Umbilical cord (tissue), 2 donors: Measurements from ENCODE around the gene PLA2G10. TPM values are rescaled to one million over a fixed set of nuclear protein-coding genes. Genes with fewer than 3 reads are reported as not detected.
"Not testable (repeated sequence)": the region's sequence is repeated elsewhere in the genome, so short reads cannot be mapped to it uniquely, and the experiment has no call there.

ENCODE experiments used
- DNase-seq: peaks from one replicate; pipeline ENCODE4 v3.0.0-alpha.2; 2015; ENCODE audit warnings: low spot score
- total RNA-seq: library from RNA; depleted of rRNA; stranded (reverse); fragments of >200 nt; gene quantifications from one replicate; pipeline ENCODE4 v1.2.3, GENCODE V29; 2014; ENCODE audit warnings: low replicate concordance; ENCODE audit not compliant: insufficient read depth

The PLA2G10 gene
- total RNA-seq, 1 donor from 2014 or later, result not detected

DNA sequence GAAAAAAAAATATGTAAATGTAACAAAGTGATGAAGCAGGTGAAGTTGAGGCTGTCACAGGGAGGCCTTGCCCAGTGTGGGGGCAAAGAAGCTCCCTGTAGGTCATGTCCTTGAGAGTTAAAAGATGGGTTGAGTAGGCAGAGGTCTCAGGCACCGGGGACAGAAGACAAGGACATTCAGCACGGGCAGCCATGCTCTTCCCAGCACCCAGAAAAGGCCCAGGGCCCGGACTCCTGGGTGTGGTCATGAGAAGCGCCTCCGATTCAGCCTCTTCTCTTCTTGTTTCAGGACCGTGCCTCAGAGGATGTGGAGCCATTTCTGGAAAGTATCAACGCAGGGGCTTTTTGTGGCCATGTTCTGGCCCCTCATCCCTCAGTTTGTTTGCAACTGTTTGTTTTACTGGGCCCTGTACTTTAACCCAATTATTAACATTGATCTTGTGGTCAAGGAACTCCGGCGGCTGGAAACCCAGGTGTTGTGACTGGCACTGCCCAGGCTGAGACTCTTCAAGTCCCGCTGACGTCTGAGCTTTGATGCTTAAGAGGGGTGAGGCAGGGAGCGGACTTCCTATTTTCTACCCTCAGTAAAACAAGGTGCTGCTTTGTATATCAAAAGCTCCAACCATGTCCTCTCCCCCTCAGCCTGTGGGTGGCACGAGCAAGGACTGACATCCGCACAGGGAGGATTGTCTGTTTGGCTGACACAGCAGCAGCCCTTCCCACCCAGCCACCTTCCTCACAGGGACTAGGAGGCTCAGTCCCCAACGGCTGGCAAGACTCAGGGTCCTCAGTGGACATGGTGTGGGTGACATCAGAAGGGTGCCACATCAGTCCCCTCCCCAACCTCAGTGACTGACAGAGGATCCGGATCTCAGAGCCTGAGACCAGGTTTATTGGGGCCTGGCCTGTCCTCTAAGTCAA, 26.5 kb downstream of the PLA2G10 start:
- DNase-seq, result no peak

DNA sequence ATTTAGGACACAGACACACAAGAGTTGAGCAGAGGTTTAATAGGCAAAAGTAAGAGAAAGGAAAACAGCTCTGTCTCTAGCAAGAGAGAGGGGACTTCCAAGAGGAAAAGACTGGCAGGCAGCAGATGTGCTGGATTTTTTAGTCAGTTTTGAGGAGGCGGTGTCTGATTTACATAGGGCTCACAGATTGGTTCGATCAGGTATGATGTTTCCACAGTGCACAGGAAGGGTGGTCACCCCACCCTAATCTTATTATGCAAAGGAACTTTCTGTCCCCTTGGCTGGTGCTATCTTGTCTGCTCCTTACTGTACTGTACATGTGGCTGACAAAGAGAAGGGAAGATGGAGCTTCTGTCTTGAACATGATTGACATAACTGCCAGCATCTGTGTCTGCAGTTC, 36.0 kb downstream of the PLA2G10 start:
- no peak for DNase-seq

DNA sequence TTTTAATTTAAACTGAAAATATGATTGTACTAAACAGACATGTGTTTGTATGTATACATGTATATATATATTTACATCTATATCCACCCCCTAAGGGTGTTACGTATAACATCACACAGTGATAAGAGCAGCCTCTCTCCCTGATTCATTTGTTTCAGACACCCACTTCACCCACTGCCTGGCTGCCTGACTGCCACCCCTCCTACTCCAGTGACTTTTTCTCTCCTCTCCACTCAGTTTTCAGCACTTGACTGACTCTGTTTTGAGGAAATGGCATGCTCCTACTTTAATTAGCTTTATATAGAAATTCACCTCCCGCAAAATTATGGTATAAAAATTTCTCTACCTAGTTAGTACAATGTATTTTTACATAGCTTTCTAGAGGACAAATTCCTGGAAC, 41.4 kb downstream of the PLA2G10 start:
- no peak for DNase-seq

GRCh38 chr16:14650629-14651028, 43.5 kb downstream of the PLA2G10 start:
- no peak for DNase-seq

DNA sequence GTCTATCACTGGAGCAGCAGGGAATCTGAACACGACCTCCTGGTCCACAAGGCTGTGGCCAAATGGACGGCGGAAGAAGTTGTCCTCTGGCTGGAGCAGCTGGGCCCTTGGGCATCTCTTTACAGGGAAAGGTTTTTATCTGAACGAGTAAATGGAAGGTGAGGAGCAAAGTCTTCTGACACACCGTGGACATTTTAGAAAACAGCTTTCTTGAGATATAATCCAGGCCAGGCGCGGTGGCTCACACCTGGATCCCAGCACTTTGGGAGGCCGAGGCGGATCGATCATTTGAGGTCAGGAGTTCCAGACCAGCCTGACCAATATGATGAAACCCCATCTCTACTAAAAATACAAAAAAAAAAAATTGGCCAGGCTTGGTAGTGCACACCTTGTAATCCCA, 44.3 kb downstream of the PLA2G10 start:
- no peak for DNase-seq

- DNase-seq, result no peak
Measured at GRCh38 chr16:14641926-14642325, 52.2 kb downstream of the PLA2G10 start.

DNA sequence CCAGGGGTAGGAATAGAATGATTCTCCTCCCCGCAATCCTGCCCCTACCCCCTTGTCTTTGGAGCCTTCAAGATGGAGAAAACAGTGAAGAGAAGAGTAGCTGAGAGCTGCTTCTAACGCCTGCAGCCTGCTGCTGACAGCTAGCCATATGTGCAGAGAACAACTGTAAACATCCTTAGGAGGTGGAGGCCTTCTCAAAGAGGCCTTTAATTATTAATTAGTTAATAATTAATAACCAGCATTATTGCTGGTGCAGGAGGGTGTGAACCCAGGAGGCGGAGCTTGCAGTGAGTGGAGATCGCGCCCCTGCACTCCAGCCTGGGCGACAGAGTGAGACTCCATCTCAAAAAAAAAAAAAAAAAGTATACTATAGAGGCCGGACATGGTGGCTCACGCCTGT, 52.9 kb downstream of the PLA2G10 start:
- DNase-seq, result no peak

GRCh38 chr16:14640538-14640937, 53.6 kb downstream of the PLA2G10 start:
- DNase-seq, result no peak

DNA sequence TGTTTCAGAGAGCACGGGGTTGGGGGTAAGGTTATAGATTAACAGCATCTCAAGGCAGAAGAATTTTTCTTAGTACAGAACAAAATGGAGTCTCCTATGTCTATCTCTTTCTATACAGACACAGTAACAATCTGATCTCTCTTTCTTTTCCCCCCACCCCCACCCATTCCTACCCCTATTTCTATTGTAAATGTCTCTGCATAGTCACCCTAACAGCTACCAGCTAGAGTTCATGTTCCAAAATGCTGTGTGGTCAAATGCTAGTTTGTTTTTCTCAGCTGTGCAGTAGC, 57.2 kb downstream of the PLA2G10 start:
- not testable (repeated sequence) for DNase-seq

DNA sequence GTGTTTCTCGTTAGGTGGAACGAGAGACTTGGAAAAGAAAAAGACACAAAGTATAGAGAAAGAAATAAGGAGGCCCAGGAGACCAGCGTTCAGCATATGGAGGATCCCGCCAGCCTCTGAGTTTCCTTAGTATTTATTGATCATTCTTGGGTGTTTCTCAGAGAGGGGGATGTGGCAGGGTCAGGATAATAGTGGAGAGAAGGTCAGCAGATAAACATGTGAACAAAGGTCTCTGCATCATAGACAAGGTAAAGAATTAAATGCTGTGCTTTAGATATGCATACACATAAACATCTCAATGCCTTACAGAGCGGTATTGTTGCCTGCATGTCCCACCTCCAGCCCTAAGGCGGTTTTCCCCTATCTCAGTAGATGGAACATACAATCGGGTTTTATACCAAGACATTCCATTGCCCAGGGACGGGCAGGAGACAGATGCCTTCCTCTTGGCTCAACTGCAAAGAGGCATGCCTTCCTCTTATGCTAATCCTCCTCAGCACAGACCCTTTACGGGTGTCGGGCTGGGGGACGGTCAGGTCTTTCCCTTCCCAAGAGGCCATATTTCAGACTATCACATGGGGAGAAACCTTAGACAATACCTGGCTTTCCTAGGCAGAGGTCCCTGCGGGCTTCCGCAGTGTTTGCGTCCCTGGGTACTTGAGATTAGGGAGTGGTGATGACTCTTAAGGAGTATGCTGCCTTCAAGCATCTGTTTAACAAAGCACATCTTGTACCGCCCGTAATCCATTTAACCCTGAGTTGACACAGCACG, 57.7 kb downstream of the PLA2G10 start:
- not testable (repeated sequence) for DNase-seq

DNA sequence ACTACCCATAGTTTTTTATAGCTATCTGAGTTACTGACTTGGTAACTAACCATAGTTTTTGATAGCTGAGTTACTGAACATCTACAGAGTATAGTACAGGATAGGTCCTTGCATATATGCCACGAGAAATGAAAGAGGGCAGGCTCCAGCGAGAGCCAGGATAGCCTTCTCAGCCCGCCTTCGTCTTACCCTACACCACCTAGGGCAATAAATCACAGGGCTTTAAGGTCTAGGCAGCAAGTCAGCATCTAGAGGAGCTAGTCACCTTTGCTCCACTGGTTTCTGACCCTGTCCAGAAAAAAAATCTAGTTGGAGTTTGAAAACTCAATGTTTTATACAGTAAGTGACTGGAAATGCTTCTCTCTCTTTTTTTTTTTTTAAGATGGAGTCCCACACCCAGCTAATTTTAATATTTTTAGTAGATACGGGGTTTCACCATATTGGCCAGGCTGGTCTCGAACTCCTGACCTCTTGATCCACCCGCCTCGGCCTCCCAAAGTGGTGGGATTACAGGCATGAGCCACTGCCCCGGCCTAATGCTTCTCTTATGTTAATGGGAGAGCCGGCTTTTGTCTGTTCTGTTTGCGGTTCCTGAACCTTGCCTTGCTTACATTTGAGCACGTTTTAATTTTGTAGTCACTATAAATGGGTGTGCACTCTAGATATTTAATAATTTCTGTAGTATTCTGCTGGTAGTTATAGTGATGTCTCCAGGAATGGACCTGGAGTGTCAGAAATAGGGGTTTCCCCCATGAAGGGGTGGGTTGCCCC, 58.5 kb downstream of the PLA2G10 start:
- no peak for DNase-seq

GRCh38 chr16:14634389-14634725, 59.8 kb downstream of the PLA2G10 start:
- no peak for DNase-seq

DNA sequence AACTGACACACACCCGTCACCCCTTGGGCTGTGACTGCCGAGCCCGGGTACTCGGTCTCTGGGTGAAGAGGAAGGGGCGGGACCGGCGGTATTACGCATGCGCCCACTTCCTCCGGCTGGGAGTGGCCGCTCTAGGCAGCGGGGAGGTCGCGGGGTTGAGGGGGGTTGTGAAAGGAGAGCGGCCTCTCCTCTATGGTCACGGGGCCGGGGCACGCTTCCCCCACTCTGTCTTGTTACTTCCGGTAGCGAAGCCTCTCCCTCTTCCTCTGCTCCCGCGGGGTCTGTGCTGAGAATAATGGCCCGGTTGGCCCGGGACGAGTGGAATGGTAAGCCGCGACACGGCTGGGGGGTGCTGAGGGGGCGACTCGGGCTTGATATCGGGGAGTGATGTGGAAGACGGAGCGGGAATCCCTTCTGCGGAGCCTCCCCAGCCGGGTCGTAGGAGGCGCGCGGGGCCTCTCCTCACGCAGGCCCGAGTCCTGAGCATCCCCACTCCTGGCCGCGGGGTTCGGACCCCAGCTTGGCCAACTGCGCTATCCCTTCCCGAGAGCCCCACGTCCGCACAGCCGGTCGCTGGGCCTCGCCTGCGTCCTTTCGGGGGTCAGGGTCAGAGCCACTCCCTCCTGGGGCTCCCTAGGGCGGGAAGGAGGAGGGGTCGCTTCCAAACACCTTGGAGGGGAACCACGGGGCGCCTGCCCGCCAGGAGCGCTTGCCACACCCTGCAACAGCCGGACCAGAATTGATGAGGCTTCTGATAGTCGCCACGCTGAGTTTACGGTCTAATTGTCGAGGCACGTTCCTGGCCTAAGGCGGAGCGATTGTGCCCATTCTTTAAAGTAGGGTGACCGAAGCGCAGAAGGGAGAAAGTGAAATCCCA, 61.2 kb downstream of the PLA2G10 start, which contains the start of gene BFAR:
Gene BFAR (plus strand): TSS at position 259 of the 877 bp plus-strand sequence. CDS start 11,396 bp downstream, outside the sequence.
- DNase-seq, result peak; percentile 99

GRCh38 chr16:14630620-14631330, 63.3 kb downstream of the PLA2G10 start:
- peak; percentile 2 for DNase-seq

DNA sequence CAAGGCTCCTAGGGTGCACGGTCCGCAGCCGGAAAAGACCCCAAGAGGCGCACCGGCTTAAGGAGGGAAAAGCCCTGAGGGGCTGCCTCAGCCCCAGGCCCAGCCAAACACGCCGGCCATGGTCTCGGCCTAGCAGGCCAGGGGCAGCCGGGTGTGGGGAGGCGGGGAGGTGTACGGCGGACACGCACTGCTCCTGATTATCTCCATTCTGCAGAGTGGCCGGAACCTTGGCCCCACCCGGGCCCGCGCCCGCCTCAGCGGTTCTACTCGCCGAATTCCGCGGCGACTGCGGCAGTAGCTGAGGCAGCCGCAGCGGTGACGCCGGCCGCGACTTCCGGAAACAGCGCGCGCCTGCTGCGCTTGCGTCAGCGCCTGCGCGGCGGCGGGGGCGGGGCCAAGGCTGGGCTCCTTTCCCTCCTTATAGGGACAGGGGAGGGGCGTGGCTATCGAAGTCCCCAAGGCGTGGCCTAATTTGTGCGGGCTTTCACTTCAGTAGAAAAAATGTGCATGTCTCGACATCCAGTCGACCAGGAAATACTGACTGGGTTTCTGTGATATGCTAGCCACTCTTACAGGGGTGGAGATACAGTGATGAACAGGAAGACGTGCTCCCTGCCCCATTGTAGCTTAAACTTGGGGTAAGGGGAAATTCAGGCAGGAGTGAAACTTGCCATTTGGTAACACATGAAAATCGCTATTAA, 64.0 kb downstream of the PLA2G10 start, which contains the start of gene PARN:
Gene PARN (minus strand): TSS at position 342 of the 701 bp plus-strand sequence. CDS start 135 bp downstream, at position 207.
- DNase-seq, result peak; percentile 97

DNA sequence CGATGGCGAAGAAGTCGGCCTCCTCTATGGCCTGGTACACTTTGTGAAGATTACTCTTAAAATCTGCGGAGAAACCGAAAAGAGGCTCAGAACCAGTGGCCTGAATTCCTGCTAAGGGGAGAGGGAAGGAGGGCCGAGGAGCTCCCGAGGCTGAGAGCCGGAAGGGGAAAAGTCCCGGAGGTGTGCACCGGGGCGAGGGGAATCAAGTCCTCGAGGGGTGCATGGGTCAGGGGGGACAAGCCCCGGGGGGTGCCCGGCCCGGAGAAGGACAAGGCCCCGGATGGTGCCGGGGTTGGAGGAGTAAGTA, 64.5 kb downstream of the PLA2G10 start:
- peak; percentile 8 for DNase-seq

DNA sequence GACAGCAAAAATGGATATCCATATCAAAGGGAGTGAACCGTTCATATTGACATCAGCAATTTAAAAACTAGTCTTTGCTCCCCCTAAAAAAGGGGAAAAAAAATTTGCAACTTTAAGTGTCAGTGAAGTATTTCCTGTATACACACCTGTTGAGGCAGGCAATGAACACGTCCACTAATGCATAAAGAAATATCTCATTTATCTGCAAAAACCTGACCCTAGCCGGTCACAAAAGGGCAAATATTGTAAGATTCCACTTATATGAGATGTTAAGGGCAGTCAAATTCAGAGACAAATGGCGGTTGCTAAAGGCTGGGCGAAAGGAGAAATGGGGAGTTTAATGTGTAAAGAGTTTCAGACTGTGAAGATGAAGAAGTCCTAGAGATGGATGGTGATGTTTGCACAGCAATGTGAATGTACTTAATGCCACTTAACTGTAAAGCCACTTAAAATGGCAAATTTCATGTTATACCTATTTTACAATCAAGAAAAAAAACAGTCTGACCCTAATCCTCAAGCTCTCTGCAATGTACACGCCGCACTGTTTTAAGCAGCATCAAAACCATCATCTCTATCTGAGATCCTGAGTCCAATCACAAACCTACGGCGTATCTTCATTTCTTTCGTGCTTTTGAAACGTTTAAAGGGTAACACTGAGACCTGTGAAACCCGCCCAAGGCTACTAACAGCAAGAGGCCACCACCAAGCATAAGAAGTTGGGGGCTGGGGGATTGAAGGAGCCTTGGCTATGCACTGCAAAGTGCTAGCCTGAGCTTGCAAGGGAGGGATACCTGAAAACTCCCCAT, 65.1 kb downstream of the PLA2G10 start:
- no peak for DNase-seq

DNA sequence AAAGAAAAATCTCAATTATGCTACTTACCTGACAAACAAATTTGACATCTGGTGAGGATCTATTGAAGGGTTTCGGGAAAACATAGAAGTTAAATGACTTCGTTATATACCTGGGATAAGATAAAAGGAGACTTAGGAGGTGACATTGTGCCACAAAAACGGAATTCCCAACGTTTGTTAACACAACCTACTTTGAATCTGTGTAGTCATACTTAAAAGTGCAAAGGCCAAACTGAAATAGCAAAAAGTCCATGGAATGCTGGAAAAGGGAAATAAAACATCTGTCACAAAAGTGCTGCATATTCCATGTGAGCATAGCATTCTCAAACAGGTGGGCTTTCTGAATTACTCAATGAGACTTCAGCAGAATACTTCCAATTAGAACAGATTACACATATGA, 67.0 kb downstream of the PLA2G10 start:
- no peak for DNase-seq
